HG03280 (cell line): Measurements from ENCODE around the gene CMKLR1.

Experiments
- ATAC-seq: cut with Tn5 transposase; IDR thresholded peaks from one replicate; pipeline ENCODE4 v1.9.1; 2021; ENCODE audit warnings: mild to moderate bottlenecking, moderate library complexity; ENCODE audit not compliant: unreplicated experiment

The CMKLR1 gene

GRCh38 chr12:108238474-108238873 is 100.6 kb downstream of the CMKLR1 start:
- ATAC-seq = no peak
